HUDEP-2 (cell line): ENCODE results near the gene PRICKLE2.

ENCODE experiments used
- DNase-seq, 76 experiments: peaks; one replicate each; lab custom pipeline; 2025; ENCODE audit not compliant: unreplicated experiment in 76 of 76; lab: John Stamatoyannopoulos, UW

Gene PRICKLE2

GRCh38 chr3:64222501-64223111 lies 2.7 kb downstream of the PRICKLE2 start:
- DNase-seq = no peak

- no peak for DNase-seq
Observed at GRCh38 chr3:64221571-64222257, 3.6 kb downstream of the PRICKLE2 start.

GRCh38 chr3:64220161-64220914 lies 4.9 kb downstream of the PRICKLE2 start:
- no peak for DNase-seq

GRCh38 chr3:64218746-64219145 lies 6.5 kb downstream of the PRICKLE2 start:
- DNase-seq = no peak

GRCh38 chr3:64218329-64218728 lies 6.9 kb downstream of the PRICKLE2 start:
- no peak for DNase-seq

- no peak for DNase-seq
Observed at GRCh38 chr3:64216274-64217147, 8.8 kb downstream of the PRICKLE2 start.

GRCh38 chr3:64215559-64215958 lies 9.7 kb downstream of the PRICKLE2 start:
- DNase-seq = no peak

- DNase-seq = no peak
Observed at GRCh38 chr3:64215103-64215502, 10.2 kb downstream of the PRICKLE2 start.

GRCh38 chr3:64214381-64215018 lies 10.8 kb downstream of the PRICKLE2 start:
- DNase-seq = no peak

GRCh38 chr3:64213962-64214379 lies 11.3 kb downstream of the PRICKLE2 start:
- DNase-seq = no peak

- DNase-seq = no peak
Observed at GRCh38 chr3:64213224-64213878, 11.9 kb downstream of the PRICKLE2 start.

- DNase-seq = no peak
Observed at GRCh38 chr3:64209866-64210621, 15.2 kb downstream of the PRICKLE2 start.

- no peak for DNase-seq
Observed at GRCh38 chr3:64207289-64208080, 17.8 kb downstream of the PRICKLE2 start.

GRCh38 chr3:64203969-64204908 lies 21.0 kb downstream of the PRICKLE2 start:
- no peak for DNase-seq

- DNase-seq = no peak
Observed at GRCh38 chr3:64203216-64203615, 22.1 kb downstream of the PRICKLE2 start.

GRCh38 chr3:64199932-64200331 lies 25.3 kb downstream of the PRICKLE2 start:
- no peak for DNase-seq

- DNase-seq = no peak
Observed at GRCh38 chr3:64196236-64196929, 28.9 kb downstream of the PRICKLE2 start.
